HG02759 (cell line): ENCODE data around the gene TUG1.
A peak's percentile ranks its signal among the peaks of the same experiment; 100 is the strongest.

Source experiments
- ATAC-seq: cut with Tn5 transposase; IDR thresholded peaks from one replicate; pipeline ENCODE4 v1.9.1; 2021; ENCODE audit warnings: mild to moderate bottlenecking, moderate library complexity; ENCODE audit not compliant: unreplicated experiment

TUG1 gene

DNA sequence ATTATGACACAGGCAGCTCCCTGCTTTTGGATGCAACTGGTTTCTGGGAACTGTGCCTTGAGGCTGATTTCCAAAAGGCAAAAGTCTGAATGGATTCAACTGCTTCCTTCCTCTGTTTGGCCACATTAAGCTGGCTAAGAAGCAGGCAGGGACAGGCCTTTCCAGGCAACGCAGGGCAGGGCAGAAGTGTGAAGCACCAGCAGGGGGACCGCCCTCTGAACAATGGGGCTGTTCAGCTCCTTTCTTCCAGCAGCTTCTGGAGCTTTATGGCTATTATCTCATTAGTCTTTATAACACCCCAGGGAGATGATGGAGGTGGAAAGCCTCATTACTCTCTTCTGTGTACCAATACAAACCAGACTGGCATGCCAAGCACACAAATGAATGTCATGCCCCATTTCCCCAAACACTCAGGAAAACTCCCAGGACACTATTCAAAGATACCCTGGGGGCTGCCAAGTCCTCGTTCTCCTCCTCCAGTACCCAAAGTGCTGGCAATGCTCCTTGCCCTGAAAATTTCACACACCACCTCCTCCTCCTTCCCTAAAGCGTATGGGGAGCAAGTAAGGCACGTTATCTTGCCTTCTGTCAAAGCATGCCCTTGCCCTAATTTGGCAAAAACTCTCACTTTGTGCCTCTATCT, 21.8 kb upstream of the TUG1 start:
- ATAC-seq = no peak

GRCh38 chr22:30947816-30948454, 21.1 kb upstream of the TUG1 start:
- no peak for ATAC-seq

DNA sequence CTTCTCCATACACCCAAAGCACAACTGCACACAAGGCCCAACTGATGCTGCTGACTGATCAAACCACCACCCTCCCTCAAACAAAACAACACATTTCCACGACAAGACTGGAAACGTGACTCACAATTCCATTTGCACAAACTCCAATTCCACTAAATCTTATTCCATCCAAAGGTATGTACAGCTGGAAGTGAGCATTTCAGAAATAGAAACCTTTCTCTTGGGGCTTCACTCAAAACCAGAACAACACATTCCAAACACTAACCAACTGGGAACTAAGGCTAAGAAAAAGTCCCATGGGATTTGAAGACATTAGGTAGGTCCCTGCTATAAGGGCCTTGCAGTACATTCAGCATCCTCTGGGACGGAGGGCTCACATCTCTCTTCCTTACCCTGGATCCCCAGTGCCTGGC, 20.1 kb upstream of the TUG1 start:
- ATAC-seq = no peak

GRCh38 chr22:30949934-30950660, 19.0 kb upstream of the TUG1 start:
- no peak for ATAC-seq

- ATAC-seq = no peak
Observed at GRCh38 chr22:30953206-30953605, 15.9 kb upstream of the TUG1 start.

DNA sequence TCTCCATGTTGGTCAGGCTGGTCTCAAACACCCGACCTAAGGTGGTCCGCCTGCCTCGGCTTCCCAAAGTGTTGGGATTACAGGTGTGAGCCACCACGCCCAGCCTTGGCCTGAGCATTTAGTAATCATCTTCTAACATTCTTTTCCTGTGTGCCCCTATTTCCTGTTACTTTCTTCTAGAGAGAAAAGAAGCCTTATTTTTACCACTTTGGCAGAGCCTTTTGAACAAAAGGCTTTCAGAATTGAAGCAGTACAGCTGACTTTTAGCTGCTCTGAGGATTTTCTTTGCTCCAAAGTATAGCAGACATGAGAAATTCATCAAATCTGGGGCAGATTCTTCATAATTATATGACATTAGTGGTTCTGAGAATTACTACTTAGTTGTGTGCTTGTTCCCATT, 13.9 kb upstream of the TUG1 start:
- no peak for ATAC-seq

DNA sequence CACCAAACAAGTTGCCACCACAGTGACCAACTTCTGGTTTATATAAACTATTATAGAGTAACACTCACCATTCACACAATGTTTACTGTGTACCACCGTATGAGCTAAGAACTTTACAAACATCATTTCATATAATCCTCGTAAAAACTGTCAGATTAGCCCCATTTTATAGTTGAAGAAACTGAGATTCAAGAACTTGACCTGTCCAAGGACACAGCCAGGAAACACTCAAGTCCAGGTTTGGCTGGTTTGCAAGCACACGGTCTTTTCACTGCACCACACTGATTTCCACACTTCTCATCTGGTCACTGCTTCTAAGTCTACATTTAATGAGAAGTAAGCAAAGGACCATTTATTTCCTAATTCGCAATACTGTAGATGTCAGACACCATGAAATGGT, 4.2 kb upstream of the TUG1 start:
- no peak for ATAC-seq

GRCh38 chr22:30968015-30968923, 796 bp upstream of the TUG1 start, which contains the start of gene MORC2:
Gene MORC2 (minus strand): TSS chr22:30968774. CDS start chr22:30967889, 885 bp downstream.
- ATAC-seq = peak; percentile 27

DNA sequence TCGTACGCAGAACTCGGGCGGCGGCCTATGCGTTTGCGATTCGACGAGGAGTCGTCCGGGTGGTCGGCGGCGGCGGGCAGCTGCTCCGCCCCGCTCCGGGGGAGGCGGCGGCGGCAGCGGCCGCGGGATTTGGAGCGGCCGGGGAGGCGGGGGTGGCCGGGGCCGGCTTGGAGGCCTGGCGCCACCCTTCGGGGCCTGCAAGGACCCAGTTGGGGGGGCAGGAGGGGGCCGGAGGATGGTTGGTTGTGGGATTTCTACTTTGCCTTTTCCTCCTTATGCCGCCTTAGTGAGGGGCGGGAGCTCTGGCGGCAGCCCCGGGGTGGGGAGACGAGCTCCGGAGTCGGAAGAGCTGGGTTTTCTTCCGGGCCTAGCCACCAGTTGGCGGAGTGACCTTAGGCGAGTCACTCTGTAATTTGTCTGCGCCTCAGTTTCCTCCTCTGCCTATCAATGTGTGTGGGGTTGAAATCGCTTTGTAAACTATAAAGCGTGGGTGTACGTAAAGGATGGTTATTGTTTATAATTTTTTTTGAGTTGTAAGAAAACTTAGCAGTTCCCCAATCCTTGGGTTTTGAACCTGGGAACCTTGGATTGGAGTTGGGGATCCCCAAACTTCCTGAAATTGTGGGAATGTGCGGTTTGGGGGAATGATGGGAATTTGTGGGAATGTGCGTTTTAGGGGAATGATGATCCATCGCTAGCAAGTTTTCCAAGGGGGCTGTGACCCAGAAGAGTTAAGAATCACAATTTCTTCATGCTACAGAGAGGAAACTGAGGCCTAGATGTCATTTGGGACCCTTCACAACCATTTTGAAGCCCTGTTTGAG, 679 bp downstream of the TUG1 start:
- peak; percentile 40 for ATAC-seq

- ATAC-seq = no peak
Observed at GRCh38 chr22:30970356-30970746, 1.3 kb downstream of the TUG1 start.

DNA sequence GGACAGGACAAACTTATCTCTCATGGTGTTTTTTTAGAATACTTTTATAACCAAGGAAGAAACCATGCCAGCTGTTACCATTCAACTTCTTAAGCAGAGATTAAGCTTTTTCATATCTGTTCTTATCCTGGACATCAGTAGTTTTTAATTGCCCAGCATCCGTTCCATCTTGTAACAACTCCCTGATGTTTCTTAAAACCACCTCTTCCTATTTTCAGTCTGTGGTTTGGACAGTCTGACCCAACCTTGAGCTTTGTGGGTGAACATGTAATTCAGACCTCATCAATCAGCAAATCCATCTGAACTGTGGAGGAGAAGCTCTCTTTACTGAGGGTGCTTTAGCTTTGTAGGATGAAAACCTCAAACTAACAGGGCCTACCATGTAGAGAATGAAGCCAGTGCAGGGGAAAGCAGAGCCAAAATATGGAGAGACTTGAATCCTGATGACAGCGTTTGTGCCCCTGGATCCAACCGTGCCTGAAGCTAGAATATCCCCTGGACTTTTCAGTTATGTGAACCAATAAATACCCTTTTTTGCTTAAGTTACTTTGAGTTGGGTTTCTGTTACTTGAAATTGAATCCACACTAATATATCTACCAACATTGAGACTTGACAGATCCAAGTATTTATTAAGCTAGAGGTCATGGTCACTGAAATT, 9.4 kb downstream of the TUG1 start:
- no peak for ATAC-seq

DNA sequence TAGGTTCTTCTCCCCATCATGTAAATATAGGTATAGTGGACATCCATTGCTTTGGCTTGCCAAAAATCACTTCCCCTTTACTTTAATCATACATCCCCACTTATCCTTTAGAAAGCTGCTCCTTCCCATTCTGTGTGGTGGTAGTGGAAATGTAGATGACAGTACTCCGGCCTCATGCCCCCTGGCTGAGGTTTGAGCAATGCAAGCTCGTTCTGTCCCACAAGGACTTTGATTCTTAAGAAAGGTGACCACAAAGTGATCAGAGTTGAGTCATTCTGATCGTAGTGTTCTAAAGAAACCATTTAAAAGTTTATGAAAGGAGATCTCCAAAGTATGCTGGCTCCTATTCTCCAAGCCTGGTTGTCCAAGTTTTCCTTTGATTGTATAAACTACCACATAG, 10.9 kb downstream of the TUG1 start:
- no peak for ATAC-seq

GRCh38 chr22:30982512-30982911, 13.4 kb downstream of the TUG1 start:
- no peak for ATAC-seq

DNA sequence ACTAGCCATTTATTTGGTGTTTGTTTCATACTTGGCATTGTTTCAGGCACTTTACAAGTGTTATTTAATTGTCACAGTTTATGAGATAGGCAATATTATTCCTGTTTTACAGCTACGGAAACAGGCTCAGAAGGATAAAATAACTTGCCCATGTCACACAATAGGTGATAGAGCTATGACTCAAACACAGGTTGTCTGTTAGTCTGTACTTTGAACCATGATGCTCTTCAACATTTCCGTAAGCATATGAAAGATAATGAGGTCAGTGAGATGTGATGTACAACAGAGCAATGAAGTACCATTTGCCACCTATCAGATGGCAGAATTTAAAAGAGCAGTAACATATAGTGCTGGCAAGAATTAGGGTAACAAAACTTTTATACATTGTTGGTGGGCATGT, 15.3 kb downstream of the TUG1 start:
- ATAC-seq = no peak

- ATAC-seq = no peak
Observed at GRCh38 chr22:30985561-30986208, 16.6 kb downstream of the TUG1 start.

DNA sequence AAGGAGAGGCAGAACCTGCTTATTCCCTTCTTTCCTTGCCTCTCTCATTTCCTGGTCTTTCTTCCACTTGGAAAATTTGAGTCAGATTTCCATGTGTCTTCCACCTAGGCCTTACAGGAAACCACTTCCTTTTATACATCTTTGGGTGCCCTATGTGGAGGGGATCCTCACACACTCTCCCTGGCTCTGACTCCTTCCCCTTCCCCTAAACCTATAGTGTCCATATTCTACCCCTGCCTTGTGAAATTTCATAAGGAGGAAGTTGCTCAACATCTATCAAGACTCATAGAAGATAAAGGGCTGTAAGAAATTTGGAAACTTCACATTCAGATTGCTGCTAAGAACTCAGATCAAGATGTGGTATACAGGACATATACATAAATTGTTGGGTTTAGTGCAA, 20.4 kb downstream of the TUG1 start:
- no peak for ATAC-seq

DNA sequence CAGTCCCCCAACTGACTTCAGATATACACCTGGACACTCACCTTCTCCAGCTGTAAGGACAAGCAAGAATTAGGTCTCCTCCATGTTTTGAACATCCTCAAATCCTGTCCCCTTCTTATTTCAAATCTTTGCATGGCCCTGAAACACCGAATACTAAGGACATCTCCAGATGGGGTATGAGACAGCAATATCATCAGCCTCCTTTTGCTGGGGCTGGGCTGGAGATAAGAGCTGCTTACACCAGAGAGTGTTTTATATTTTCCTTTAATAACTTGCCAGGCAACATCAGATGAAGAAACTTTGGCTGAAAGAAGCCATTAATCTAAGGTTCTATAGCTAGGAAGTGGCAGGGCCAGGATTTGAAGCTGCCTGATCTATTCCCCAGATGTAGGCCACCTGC, 21.6 kb downstream of the TUG1 start:
- no peak for ATAC-seq

- ATAC-seq = no peak
Observed at GRCh38 chr22:30992565-30992964, 23.5 kb downstream of the TUG1 start.

DNA sequence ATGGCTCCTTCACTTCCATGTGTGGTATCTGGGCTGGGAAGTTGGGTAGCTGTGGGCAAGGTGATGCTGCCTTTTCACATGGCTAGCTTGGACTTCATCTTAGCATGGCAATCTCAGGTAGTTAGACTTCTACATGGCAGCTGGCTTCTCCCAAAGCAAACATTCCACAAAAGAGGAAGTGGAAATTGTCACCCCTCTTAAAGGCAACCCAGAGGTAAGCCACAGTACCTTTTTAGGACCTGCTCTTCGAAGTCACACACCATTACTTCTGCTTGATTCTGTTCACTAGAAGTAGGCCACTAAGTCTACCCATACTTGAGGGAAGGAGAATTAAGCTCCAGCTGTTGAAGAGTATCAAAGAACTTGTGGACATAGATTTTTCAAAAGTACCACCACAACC, 25.9 kb downstream of the TUG1 start:
- ATAC-seq = no peak
